Glomerular visceral epithelial cell (primary cell): Measurements from ENCODE around the gene DAP.
A peak's percentile ranks its signal among the peaks of the same experiment; 100 is the strongest.

Source experiments
- DNase-seq: peaks from one replicate; pipeline ENCODE4 v3.0.0-alpha.2; 2016; ENCODE audit errors: extremely low spot score

DAP gene

GRCh38 chr5:10710513-10711128 lies 50.4 kb downstream of the DAP start:
- no peak for DNase-seq

- no peak for DNase-seq
Observed at GRCh38 chr5:10709933-10710332, 51.1 kb downstream of the DAP start.

DNA sequence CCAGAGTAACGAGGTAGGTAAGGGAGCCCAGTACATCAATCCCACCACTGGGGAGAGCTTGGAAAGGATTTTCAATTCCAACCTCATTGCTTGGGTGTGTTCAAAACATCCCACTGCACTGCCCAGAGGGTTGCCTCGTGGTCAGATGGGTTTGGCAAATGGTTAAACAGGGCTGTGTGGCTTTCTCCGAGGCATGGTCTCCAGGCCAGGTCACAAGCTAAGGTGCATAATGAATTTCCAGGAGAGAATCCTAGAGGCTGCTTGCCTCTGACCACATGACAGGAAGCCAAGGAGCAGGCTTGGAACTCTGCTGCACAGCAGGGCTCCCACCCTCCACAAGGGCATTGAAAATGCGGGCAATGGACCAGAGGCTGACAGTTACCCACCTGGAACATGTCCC lies 51.6 kb downstream of the DAP start:
- peak; percentile 61 for DNase-seq

- DNase-seq: no peak
Observed at GRCh38 chr5:10708189-10708944, 52.7 kb downstream of the DAP start.

GRCh38 chr5:10707198-10708142 lies 53.6 kb downstream of the DAP start:
- DNase-seq: no peak

DNA sequence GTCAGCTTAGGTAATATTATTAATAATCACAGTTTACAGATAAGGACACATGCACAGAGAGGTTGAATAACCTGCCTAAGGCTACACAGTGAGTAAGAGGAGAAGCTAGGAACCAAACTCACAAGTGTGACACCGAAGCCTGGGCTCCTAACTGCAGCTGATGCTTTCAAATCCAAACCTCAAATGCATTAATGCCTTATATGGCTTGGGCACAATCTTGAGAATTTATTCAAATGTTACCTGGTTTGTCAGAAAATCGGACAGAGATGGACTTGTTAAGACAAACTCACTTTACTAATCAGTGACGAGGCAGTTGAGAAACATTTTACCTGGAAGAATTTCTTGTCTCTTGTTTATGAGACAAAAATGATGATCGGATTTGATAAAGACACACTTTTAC lies 54.7 kb downstream of the DAP start:
- DNase-seq: no peak

DNA sequence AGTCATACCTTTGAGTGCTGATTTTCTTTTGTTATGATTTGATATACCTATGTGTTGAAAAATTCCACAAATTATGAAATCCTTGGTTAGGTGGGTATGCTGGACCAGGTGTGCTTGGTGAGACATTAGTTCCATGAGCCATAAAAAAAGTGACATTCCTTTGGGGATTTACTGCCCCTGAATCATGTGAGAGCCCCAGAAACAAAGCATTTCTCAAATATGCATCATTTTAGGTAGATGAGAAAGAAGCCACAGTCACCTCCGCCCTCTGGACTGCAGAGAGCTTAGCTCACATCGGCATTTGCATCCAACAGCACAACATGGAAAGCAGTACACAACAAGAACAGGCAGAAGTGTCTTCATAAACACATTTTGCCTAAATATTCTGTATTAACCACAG lies 55.3 kb downstream of the DAP start:
- DNase-seq: peak; percentile 63

- peak; percentile 75 for DNase-seq
Observed at GRCh38 chr5:10704949-10705621, 55.9 kb downstream of the DAP start.

GRCh38 chr5:10703676-10704075 lies 57.4 kb downstream of the DAP start:
- no peak for DNase-seq

DNA sequence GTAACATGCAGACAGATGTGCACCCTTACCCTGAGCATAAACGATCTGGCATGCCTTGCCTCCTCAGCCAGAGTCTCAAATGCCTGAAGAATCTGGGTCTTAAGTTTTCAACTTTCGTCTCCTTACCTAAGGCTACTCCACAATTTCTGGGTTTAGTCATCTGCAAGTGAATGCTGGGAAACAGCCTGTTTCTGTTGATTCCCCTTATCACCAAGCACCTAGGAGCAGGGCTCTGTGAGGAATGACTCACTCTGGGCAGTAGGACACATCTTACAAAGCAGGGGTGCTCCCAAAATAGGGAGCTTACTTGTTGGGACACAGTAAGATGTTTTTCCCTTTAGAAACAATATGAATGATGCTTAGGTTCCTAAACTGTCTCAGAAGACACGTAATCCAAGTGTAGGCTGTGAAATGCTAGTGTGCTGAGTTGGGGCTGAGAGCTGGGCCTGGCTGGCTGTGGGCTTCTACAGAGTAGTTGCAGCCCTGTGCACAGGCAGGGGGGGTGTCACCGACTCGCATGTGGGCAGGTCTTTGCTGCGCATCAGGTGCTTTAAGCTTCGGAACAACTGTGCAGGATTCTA lies 58.0 kb downstream of the DAP start:
- DNase-seq: peak; percentile 66

GRCh38 chr5:10702040-10702629 lies 58.9 kb downstream of the DAP start:
- DNase-seq: peak; percentile 100

DNA sequence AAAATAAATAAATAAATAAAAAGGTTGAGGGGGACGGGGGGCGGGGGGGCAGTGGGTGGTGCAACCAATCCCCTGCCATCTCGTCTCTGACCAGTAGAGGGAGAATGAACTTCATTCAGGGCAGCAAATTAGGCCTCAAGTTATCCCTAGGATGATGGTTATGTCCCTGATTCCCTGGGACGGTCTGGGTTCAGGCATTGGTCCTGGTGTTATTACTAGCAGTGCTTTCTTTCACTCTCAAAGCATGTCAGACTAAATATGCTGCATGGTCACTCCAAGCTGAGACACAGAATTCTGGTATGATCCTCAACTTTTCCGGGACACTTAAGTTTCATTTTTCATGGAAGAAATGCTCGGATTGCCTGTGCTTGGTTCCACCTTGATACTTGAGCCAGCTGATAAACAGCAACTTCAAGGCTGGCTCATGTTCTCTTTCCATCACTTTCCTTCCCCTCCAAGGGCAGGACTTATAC lies 59.4 kb downstream of the DAP start:
- peak; percentile 55 for DNase-seq

GRCh38 chr5:10700516-10700915 lies 60.5 kb downstream of the DAP start:
- DNase-seq: no peak

GRCh38 chr5:10699987-10700386 lies 61.0 kb downstream of the DAP start:
- DNase-seq: no peak

DNA sequence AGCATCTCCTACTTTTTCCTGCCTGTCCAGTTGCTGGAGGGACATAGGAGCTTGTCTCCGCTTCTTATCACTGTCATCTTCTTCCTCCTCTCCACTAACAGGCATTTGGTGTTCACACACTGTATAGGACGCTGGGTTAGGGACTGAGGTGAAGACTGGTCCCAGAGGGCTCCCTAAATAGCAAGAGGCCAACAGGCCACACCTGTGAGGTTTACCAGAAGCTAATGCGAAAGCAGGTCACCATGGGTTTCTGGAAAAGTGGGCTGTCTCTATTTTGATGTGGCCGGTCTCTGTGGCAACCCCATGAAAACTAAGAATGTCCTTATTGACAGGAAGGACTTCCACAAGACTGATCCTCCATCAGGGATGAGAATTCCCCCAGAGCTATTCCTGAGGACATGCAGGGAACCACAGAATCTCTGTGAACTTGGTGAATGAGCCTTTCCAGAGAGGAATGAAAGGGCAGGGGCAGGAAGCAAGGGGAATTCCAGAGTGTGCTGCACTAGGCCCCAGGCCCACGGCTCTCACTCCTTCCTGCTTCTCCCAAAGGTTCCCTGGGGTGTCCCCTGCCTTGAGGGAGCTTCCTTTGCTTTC lies 61.7 kb downstream of the DAP start:
- peak; percentile 89 for DNase-seq

DNA sequence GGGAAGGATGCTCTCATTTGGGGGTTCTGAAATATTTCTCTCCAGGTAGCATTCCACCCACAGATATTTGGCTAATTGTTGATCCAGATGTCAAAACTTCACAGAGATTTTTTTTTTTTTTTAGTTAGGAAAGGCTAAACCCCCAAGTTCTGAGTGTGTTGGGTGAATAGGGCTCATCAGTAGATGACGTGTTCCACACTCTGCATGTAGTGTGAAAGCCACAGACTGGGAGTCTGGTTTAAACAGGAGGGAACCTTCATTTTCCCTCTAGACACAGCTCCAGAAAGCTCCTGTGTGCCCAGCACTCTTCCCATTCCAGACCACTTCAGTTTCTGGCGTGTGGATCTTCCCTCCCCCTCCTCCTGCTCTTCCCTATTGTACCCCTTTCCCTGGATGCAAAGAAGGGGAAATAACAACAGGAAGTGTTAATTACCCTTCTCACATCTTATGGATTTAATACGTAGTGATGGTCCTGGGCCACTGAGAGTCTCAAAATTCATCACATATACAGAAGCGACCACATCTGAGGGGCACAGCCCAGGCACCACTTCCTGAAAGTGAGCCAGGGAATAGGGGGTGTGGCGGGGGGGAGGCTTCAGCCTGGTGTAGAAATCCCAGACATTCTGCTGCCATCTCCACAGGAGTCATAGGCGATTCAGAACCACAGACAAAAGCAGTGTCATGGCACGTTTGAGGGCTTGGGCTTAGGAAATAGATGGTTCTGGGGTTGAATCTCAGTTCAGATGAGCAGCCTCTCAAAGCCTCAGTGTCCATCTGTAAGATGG lies 65.1 kb downstream of the DAP start:
- DNase-seq: peak; percentile 77

DNA sequence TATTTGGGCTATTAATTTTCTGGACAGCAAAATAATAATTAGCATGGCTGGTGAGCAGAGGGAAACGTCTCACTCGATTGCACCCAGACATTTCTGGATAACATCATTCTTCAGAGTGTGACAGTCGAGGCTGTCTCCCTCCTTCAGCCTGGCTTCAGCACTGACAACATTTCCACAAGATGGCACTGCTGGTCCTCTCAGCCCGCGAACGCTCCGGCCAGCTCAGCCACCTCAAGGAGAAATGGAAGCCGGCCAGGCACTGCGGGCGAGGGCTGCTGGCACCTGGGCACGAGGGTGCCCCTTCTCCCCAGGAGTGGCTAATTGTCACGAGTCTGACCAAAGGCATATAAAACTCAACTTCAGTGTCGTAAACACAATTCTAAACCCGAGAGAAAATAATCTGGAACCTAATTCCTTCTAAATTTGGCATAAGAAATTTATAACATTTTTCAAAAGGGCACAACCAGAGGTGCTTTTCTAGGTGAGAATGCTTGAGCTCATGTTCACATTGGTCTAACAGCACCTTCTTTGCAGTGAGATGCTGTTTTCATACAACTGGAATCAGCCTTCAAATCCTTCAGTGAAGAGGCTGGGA lies 65.9 kb downstream of the DAP start:
- DNase-seq: peak; percentile 94

DNA sequence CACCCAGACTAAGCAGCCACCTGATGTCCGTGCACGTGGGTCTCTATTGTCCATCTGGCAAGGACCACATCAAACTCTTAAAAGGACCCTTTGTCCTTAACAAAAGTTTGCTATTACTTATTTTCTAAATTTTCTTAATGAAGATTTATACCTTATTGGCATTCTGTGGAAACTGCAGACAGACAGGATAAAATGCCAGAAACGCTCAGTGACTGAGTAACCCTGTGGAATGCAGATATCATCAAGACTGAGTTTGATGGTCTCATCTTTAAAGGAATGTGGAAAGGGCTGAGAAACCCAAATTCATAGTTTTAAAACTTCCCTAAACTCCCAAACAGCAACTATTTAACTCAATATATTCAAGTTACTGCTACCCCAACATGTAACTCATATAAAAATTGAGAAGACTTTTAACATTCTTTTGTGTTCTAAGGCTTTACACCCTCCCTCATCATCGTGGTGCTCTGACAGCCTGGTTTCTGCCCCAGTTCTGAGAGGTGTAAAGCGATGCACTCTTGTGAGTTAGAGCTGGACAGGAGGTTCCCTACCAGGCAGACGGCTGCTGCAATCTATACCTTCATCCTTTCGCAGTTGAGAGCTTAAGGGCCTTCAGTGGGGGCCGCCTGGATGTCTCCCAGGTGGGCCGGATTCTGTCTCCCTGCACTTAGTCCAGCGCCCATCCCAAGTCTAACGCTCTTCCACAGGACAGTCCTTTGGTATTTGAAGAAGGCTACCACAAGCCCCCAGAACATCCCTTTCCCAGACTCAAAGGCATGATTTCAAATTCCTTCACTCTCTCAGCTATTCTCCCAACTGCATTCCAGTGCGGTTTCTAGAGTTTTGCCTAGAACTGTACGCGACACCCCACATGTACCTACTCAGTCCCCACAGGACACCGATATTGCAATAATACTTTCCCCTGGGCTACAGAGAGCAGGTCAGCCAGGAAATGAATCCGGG lies 68.9 kb downstream of the DAP start:
- peak; percentile 94 for DNase-seq
